ENCODE measurements around the gene REXO1. TPM values are rescaled to one million over a fixed set of nuclear protein-coding genes. Genes with fewer than 3 reads are reported as not detected.
"Not testable (repeated sequence)": the region's sequence is repeated elsewhere in the genome, so short reads cannot be mapped to it uniquely, and the experiment has no call there.

The REXO1 gene
- total RNA-seq, 1 donor from 2014 or later: 37.9 TPM

GRCh38 chr19:1884719-1885334 lies 36.5 kb upstream of the REXO1 start:
- Mint-ChIP-seq H3K4me3 (peak overlapping the region; percentile 98), H3K27me3 (no peaks in the 10 kb centered on the region), H3K27ac (peak overlapping the region; percentile 95), H3K36me3 (peaks cover 4% of the 10 kb centered on the region), H3K4me1 (ENCODE audit: unreplicated experiment) (peaks cover 30% of the 10 kb centered on the region), H3K9me3 (no peaks in the 10 kb centered on the region)
- DNase-seq (ENCODE audit: extremely low spot score, unreplicated experiment): no peak
- no peak for TF ChIP-seq CTCF (conservative IDR thresholded peaks at IDR 0.05)

- Mint-ChIP-seq H3K27me3 (no peaks in the 10 kb centered on the region), H3K4me1 (ENCODE audit: unreplicated experiment) (peaks cover 30% of the 10 kb centered on the region), H3K27ac (peak overlapping the region; percentile 95), H3K36me3 (peaks cover 4% of the 10 kb centered on the region), H3K4me3 (peak overlapping the region; percentile 98), H3K9me3 (no peaks in the 10 kb centered on the region)
- DNase-seq (ENCODE audit: extremely low spot score, unreplicated experiment): no peak
- TF ChIP-seq CTCF (conservative IDR thresholded peaks at IDR 0.05): no peak
Observed at GRCh38 chr19:1884291-1884718, 36.0 kb upstream of the REXO1 start.

- TF ChIP-seq CTCF (conservative IDR thresholded peaks at IDR 0.05): no peak
- Mint-ChIP-seq H3K27me3 (no peaks in the 10 kb centered on the region), H3K4me3 (peak overlapping the region; percentile 98), H3K36me3 (peaks cover 4% of the 10 kb centered on the region), H3K9me3 (no peaks in the 10 kb centered on the region), H3K27ac (peak overlapping the region; percentile 95), H3K4me1 (ENCODE audit: unreplicated experiment) (peaks cover 30% of the 10 kb centered on the region)
- no peak for DNase-seq (ENCODE audit: extremely low spot score, unreplicated experiment)
Observed at GRCh38 chr19:1883784-1884183, 35.5 kb upstream of the REXO1 start.

GRCh38 chr19:1882786-1883692 lies 34.8 kb upstream of the REXO1 start:
- peaks cover 30% of the 10 kb centered on the region for H3K4me1 Mint-ChIP-seq (ENCODE audit: unreplicated experiment)
- peaks cover 4% of the 10 kb centered on the region for H3K36me3 Mint-ChIP-seq
- H3K27ac Mint-ChIP-seq: peak overlapping the region; percentile 95
- no peak for TF ChIP-seq CTCF (conservative IDR thresholded peaks at IDR 0.05)
- peak overlapping the region; percentile 98 for H3K4me3 Mint-ChIP-seq
- DNase-seq (ENCODE audit: extremely low spot score, unreplicated experiment): no peak
- H3K9me3 Mint-ChIP-seq: no peaks in the 10 kb centered on the region
- no peaks in the 10 kb centered on the region for H3K27me3 Mint-ChIP-seq

- no peak for DNase-seq (ENCODE audit: extremely low spot score, unreplicated experiment)
- peaks cover 26% of the 10 kb centered on the region for H3K4me1 Mint-ChIP-seq (ENCODE audit: unreplicated experiment)
- H3K4me3 Mint-ChIP-seq: peak overlapping the region; percentile 98
- peak overlapping the region; percentile 95 for H3K27ac Mint-ChIP-seq
- peaks cover 4% of the 10 kb centered on the region for H3K36me3 Mint-ChIP-seq
- no peak for TF ChIP-seq CTCF (conservative IDR thresholded peaks at IDR 0.05)
- no peaks in the 10 kb centered on the region for H3K27me3 Mint-ChIP-seq
- no peaks in the 10 kb centered on the region for H3K9me3 Mint-ChIP-seq
Observed at GRCh38 chr19:1882089-1882785, 34.0 kb upstream of the REXO1 start.

- not testable (repeated sequence) for H3K4me3 Mint-ChIP-seq; H3K9me3 Mint-ChIP-seq; H3K36me3 Mint-ChIP-seq; DNase-seq (ENCODE audit: extremely low spot score, unreplicated experiment); H3K27me3 Mint-ChIP-seq; H3K27ac Mint-ChIP-seq
- H3K4me1 Mint-ChIP-seq (ENCODE audit: unreplicated experiment): peaks cover 24% of the 10 kb centered on the region
Observed at GRCh38 chr19:1881393-1882088, 33.3 kb upstream of the REXO1 start.
